HCT116 (cell line): ENCODE data around the gene FARP1.

ENCODE experiments used
- CEBPB ChIP-seq: IDR thresholded peaks from 2 replicates; pipeline ENCODE4 v1.6.1; 2012; ENCODE audit warnings: low read depth
- CTCF ChIP-seq, 3 experiments: fragments of 200-600 bp in 1 of 3; sonication (generic) in 1 of 3; IDR thresholded peaks in 2 of 3; conservative IDR thresholded peaks in 1 of 3; 2 replicates each; pipeline ENCODE4 v1.5.1; 2012 to 2017; ENCODE audit warnings: low read depth in 2 of 3, low read length in 2 of 3, antibody characterized with exemption in 1 of 3, borderline replicate concordance in 1 of 3, control low read depth in 1 of 3, mild to moderate bottlenecking in 1 of 3, mixed read lengths in 1 of 3, mixed run types in 1 of 3, moderate library complexity in 1 of 3; ENCODE audit not compliant: insufficient read depth in 1 of 3
- POLR2A ChIP-seq: IDR thresholded peaks from 2 replicates; pipeline ENCODE4 v1.7.0; 2011; ENCODE audit warnings: borderline replicate concordance; ENCODE audit not compliant: insufficient read depth, insufficient read length; ENCODE audit errors: extremely low read depth
- POLR2AphosphoS5 ChIP-seq: IDR thresholded peaks from 2 replicates; pipeline ENCODE4 v1.6.1; 2011; ENCODE audit warnings: mild to moderate bottlenecking, low read depth, low read length, moderate library complexity
- YY1 ChIP-seq: IDR thresholded peaks from 2 replicates; pipeline ENCODE4 v1.6.1; 2011; ENCODE audit warnings: low read length, low read depth, moderate library complexity, mild to moderate bottlenecking; ENCODE audit not compliant: insufficient replicate concordance; ENCODE audit errors: extremely low read depth

- TF ChIP-seq YY1 (no peak), POLR2A (no peak), CTCF (IDR thresholded peaks at IDR 0.05 in 2 of 3, conservative IDR thresholded peaks at IDR 0.05 in 1 of 3; ENCODE audit: borderline replicate concordance in 1 of 3, insufficient read depth in 1 of 3, low read depth in 2 of 3, low read length in 2 of 3) (no peak), POLR2AphosphoS5 (no peak), CEBPB (no peak)
These were observed 340.9 kb downstream of the FARP1 start for GRCh38 chr13:98483601-98484288.
